K562 (cell line): ENCODE data around the gene GEMIN4. TPM values are rescaled to one million over a fixed set of nuclear protein-coding genes. Genes with fewer than 3 reads are reported as not detected.

ENCODE experiments used
- E2F6 ChIP-seq, 2 experiments: IDR thresholded peaks; 2 replicates each; pipeline ENCODE4 v1.6.1; 2011; ENCODE audit warnings: borderline replicate concordance in 1 of 2, control low read depth in 1 of 2, low read depth in 1 of 2, low read length in 1 of 2, mild to moderate bottlenecking in 1 of 2, mixed read lengths in 1 of 2, moderate library complexity in 1 of 2; ENCODE audit not compliant: insufficient read depth in 1 of 2, insufficient read length in 1 of 2, poor library complexity in 1 of 2, severe bottlenecking in 1 of 2; ENCODE audit errors: extremely low read depth in 1 of 2
- IRF1 ChIP-seq: sonication (generic); formaldehyde crosslinking; IDR thresholded peaks from 2 replicates; pipeline ENCODE4 v1.8.0; 2022; ENCODE audit warnings: missing genetic modification reagents, mild to moderate bottlenecking, borderline replicate concordance
- KAT7 ChIP-seq: sonication (generic); formaldehyde crosslinking; IDR thresholded peaks from 2 replicates; pipeline ENCODE4 v1.8.0; 2022; ENCODE audit warnings: missing genetic modification reagents, mild to moderate bottlenecking, borderline replicate concordance
- NBN ChIP-seq: fragments of 450-650 bp; IDR thresholded peaks from 2 replicates; pipeline ENCODE4 v1.6.1; 2016; ENCODE audit warnings: low read depth, mild to moderate bottlenecking
- PHF21A ChIP-seq: fragments of 450-650 bp; IDR thresholded peaks from 2 replicates; pipeline ENCODE4 v1.6.1; 2017; ENCODE audit warnings: low read depth, borderline replicate concordance
- PML ChIP-seq: IDR thresholded peaks from 2 replicates; pipeline ENCODE4 v1.6.1; 2012; ENCODE audit warnings: low read length, inconsistent platforms
- RERE ChIP-seq: sonication (generic); formaldehyde crosslinking; IDR thresholded peaks from 2 replicates; pipeline ENCODE4 v1.8.0; 2023; ENCODE audit warnings: missing genetic modification reagents, mild to moderate bottlenecking, borderline replicate concordance
- SIRT6 ChIP-seq: IDR thresholded peaks from one replicate; pipeline ENCODE4 v1.6.1; 2012; ENCODE audit warnings: low read depth, mild to moderate bottlenecking, control low read depth, inconsistent platforms, low read length, moderate library complexity
- SP1 ChIP-seq: sonication (generic); formaldehyde crosslinking; IDR thresholded peaks from 2 replicates; pipeline ENCODE4 v1.8.1; 2022; ENCODE audit warnings: mild to moderate bottlenecking, missing genetic modification reagents
- STAG1 ChIP-seq: sonication (generic); formaldehyde crosslinking; IDR thresholded peaks from 2 replicates; pipeline ENCODE4 v1.5.0; 2020; ENCODE audit warnings: missing genetic modification reagents, borderline replicate concordance
- XRCC5 ChIP-seq: fragments of 200-400 bp; formaldehyde crosslinking; IDR thresholded peaks from 2 replicates; pipeline ENCODE4 v1.6.1; 2017; ENCODE audit warnings: low read depth, mild to moderate bottlenecking, low read length
- ZNF212 ChIP-seq: fragments of 450-650 bp; formaldehyde crosslinking; IDR thresholded peaks from 2 replicates; pipeline ENCODE4 v1.4.0; 2020; ENCODE audit warnings: mild to moderate bottlenecking
- ZNF395 ChIP-seq: fragments of 200-800 bp; sonication (Bioruptor generic); IDR thresholded peaks from 2 replicates; pipeline ENCODE4 v1.6.1; 2017; ENCODE audit warnings: missing genetic modification characterization, missing compliant biosample characterization
- ZNF583 ChIP-seq: fragments of 250-450 bp; sonication (Bioruptor Pico); IDR thresholded peaks from 2 replicates; pipeline ENCODE4 v1.4.0; 2020
- polyA plus RNA-seq, 8 experiments: library from polyadenylated mRNA; depleted of rRNA in 4 of 8; stranded (reverse) in 5 of 8; unstranded in 3 of 8; fragments of >200 nt; fragmentation: Nextera tagmentation in 2 of 8; fragmentation: Illumina TruSeq in 1 of 8; extraction: Ambion mirVana in 2 of 8; extraction: Trizol in 1 of 8; gene quantifications; 2 replicates each; pipeline versions ENCODE4 v1.2.1 to v1.2.3, GENCODE V29; 2011 to 2014; ENCODE audit warnings: inconsistent platforms in 1 of 8, missing spikeins in 1 of 8
- total RNA-seq, 7 experiments: library from RNA; depleted of rRNA in 6 of 7; stranded (reverse); fragments of >200 nt in 6 of 7; fragmentation: Illumina TruSeq in 2 of 7; extraction: Trizol in 2 of 7; gene quantifications; 2 replicates each; pipeline versions ENCODE4 v1.2.1 to v1.2.3, GENCODE V29; 2011 to 2021; ENCODE audit warnings: low replicate concordance in 1 of 7

The GEMIN4 gene
- total and polyA plus RNA-seq, 9 of the 15 experiments (the other 6 are each of a cell fraction or from before 2014, with no cell fraction given): 1.8 to 42.5 (median 10.8) TPM

GRCh38 chr17:781805-782731, 30.0 kb upstream of the GEMIN4 start, which contains the start of the genes GLOD4 and MRM3 (continued):
- TF ChIP-seq IRF1 (no peak), RERE (no peak), PML (no peak), ZNF583 (CRISPR knock-in tag) (no peak), XRCC5 (no peak), SIRT6 (no peak), PHF21A (no peak), SP1 (CRISPR knock-in tag) (peak; percentile 77), ZNF395 (0 out of 2 replicates have a peak, but pooled peaks have one; percentile 72), NBN (peak; percentile 93), ZNF212 (no peak), E2F6 (IDR thresholded peaks at IDR 0.05; ENCODE audit: borderline replicate concordance in 1 of 2, extremely low read depth in 1 of 2, insufficient read depth in 1 of 2, insufficient read length in 1 of 2, low read depth in 1 of 2, low read length in 1 of 2, poor library complexity in 1 of 2, severe bottlenecking in 1 of 2) (peak; percentile 29 to 71), STAG1 (CRISPR knock-in tag) (no peak), KAT7 (0 out of 2 replicates have a peak, but pooled peaks have one; percentile 76)
